Coronary artery (tissue), 2 donors: ENCODE results near the gene EDEM1.
"Not testable (repeated sequence)": the region's sequence is repeated elsewhere in the genome, so short reads cannot be mapped to it uniquely, and the experiment has no call there.

Source experiments
- DNase-seq: peaks from one replicate; pipeline ENCODE4 v3.0.0-alpha.2; 2017; ENCODE audit warnings: low spot score
- H3K27ac ChIP-seq, 2 donors: fragments of 200-600 bp; sonication (generic); one replicate each; pipeline ENCODE4 v1.5.1; 2016 to 2019
- H3K4me3 ChIP-seq: fragments of 200-600 bp; sonication (generic); 2 replicates; pipeline ENCODE4 v1.5.1; 2016; ENCODE audit warnings: mild to moderate bottlenecking, moderate library complexity
- TF ChIP-seq, protein P1 (sequence below): fragments of 200-600 bp; sonication (generic); IDR thresholded peaks from one replicate; pipeline ENCODE4 v1.5.1; 2019; ENCODE audit warnings: antibody characterized with exemption

The EDEM1 gene

GRCh38 chr3:5232570-5232969, 45.1 kb downstream of the EDEM1 start:
- Histone ChIP-seq H3K4me3 (no peak overlapping the region), H3K27ac (no peak overlapping the region)
- no peak for DNase-seq
- TF ChIP-seq, protein P1, sequence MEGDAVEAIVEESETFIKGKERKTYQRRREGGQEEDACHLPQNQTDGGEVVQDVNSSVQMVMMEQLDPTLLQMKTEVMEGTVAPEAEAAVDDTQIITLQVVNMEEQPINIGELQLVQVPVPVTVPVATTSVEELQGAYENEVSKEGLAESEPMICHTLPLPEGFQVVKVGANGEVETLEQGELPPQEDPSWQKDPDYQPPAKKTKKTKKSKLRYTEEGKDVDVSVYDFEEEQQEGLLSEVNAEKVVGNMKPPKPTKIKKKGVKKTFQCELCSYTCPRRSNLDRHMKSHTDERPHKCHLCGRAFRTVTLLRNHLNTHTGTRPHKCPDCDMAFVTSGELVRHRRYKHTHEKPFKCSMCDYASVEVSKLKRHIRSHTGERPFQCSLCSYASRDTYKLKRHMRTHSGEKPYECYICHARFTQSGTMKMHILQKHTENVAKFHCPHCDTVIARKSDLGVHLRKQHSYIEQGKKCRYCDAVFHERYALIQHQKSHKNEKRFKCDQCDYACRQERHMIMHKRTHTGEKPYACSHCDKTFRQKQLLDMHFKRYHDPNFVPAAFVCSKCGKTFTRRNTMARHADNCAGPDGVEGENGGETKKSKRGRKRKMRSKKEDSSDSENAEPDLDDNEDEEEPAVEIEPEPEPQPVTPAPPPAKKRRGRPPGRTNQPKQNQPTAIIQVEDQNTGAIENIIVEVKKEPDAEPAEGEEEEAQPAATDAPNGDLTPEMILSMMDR: no peak

DNA sequence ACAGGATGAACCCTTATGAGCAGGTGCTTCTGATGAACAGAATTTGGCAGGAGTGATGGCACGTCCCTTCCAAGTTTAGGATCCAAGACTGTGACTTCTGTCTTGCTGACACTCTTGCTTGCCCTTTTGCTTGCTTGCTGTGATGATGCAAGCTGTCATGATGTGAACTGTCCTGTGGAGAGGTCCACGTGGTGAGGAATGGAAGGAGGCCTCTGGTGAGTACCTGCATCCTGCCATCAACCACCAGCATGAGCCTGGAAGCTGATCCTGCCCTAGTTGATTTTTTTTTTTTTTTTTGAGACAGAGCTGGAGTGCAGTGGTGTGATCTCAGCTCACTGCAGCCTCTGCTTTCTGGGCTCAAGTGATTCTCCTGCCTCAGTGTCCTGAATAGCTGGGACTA, 45.5 kb downstream of the EDEM1 start:
- TF ChIP-seq, protein P1: no peak
- no peak for DNase-seq
- Histone ChIP-seq H3K4me3 (no peak overlapping the region), H3K27ac (no peak overlapping the region)

- no peak for DNase-seq
- TF ChIP-seq, protein P1: no peak
- Histone ChIP-seq H3K27ac (no peak overlapping the region), H3K4me3 (no peak overlapping the region)
These were observed 48.1 kb downstream of the EDEM1 start for GRCh38 chr3:5235655-5236054.

- no peak for DNase-seq
These were observed 51.0 kb downstream of the EDEM1 start for GRCh38 chr3:5238545-5238944.

DNA sequence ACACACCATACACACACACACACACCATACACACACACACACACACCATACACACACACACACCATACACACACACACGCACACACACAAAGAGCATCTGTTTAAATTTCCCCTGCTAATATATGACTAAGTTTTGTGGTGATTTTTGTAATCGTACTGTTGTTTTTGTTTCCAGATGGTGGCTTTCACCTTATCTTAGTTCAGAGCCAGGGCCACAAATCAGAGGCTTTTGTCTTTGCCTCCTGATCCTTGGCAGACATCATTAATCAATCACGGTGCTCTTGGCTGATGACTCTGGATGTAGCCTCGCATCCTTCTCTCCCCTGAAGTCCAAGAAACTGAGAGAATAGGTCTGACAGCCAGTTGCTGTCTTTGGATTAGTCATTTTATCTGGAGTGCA, 52.1 kb downstream of the EDEM1 start:
- no peak for DNase-seq
- Histone ChIP-seq H3K27ac (no peak overlapping the region), H3K4me3 (no peak overlapping the region)
- TF ChIP-seq, protein P1: no peak

More at GRCh38 chr3:5238545-5238944, 51.0 kb downstream of the EDEM1 start:
- H3K4me3 ChIP-seq: no peak overlapping the region
- TF ChIP-seq, protein P1: no peak
- no peak overlapping the region for H3K27ac ChIP-seq

DNA sequence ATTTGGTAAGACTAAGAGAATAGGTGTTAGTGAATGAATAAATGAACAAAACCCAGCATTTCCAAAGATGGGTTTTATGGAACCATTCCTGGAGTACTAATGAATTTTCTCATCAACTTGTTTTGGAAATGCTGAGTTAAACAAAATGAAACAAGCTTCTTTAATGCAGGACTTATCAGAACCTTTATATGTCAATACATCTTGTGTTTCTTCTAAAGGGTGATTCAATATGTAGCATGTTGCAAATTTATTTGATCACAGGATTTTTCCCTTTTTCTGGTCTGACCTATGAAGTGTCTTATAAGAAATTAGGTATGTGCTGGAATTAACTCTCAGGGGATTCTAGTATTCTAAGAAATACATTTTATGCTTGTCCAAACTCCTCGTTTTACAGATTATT, 53.2 kb downstream of the EDEM1 start:
- no peak for DNase-seq
- TF ChIP-seq, protein P1: no peak
- H3K4me3 ChIP-seq: no peak overlapping the region
- no peak overlapping the region for H3K27ac ChIP-seq

DNA sequence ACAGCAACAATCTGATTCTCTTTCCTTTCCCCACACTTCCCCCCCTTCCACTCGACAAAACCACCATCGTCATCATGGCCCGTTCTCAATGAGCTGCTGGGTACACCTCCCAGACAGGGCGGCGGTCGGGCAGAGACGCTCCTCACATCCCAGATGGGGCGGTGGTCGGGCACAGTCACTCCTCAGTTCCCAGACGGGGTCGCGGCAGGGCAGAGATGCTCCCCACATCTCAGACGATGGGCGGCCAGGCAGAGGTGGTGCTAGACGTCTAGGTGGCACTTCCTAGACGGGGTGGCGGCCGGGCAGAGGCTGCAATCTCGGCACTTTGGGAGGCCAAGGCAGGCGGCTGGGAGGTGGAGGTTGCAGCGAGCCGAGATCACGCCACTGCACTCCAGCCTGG, 55.3 kb downstream of the EDEM1 start:
- not testable (repeated sequence) for DNase-seq, H3K27ac ChIP-seq, H3K4me3 ChIP-seq

DNA sequence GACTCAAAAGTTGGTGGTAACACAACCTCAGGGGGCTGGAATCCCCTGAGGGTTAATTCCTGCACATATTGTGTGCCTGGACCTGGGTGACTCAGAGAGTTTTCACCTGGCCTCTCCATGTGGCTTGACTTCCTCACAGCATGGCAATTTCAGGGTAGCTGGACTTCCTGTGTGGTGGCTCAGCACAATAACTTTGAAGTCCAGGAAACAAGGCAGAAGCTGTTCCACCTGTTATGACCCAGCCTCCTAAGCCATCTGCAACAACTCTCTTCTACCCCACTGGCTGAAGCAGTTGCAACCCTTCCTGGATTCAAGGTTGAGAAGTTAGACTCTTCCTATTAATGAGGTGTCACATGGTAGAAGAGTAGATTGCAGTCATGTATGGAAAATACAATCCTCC, 58.4 kb downstream of the EDEM1 start:
- Histone ChIP-seq H3K4me3 (no peak overlapping the region), H3K27ac (no peak overlapping the region)
- no peak for DNase-seq
- TF ChIP-seq, protein P1: no peak
